GM23338 (cell line): Measurements from ENCODE around the gene KRT1. TPM values are rescaled to one million over a fixed set of nuclear protein-coding genes. Genes with fewer than 3 reads are reported as not detected.

Experiments
- ATAC-seq: fragments of 200-7000 bp; cut with Tn5 transposase; 3 replicates; pipeline ENCODE4 v1.9.1; 2020
- DNase-seq: peaks from one replicate; pipeline ENCODE4 v3.0.0-alpha.2; 2015; ENCODE audit warnings: low spot score
- H2AFZ ChIP-seq: fragments of 200-600 bp; sonication (generic); 2 replicates; pipeline ENCODE4 v1.8.0; 2016; ENCODE audit warnings: antibody characterized with exemption, mild to moderate bottlenecking, moderate library complexity
- H3F3A ChIP-seq: fragments of 200-600 bp; sonication (generic); replicated peaks from 2 replicates; pipeline ENCODE4 v1.8.0; 2017; ENCODE audit warnings: antibody characterized with exemption, mixed run types, low read depth
- H3K27ac ChIP-seq: fragments of 200-600 bp; sonication (generic); 2 replicates; pipeline ENCODE4 v1.6.1; 2016; ENCODE audit warnings: low read depth
- H3K27me3 ChIP-seq: fragments of 200-600 bp; sonication (generic); 2 replicates; pipeline ENCODE4 v1.8.0; 2016; ENCODE audit warnings: mild to moderate bottlenecking, mixed run types, moderate library complexity; ENCODE audit not compliant: insufficient read depth
- H3K36me3 ChIP-seq: fragments of 200-600 bp; sonication (generic); 2 replicates; pipeline ENCODE4 v1.8.0; 2016; ENCODE audit warnings: mild to moderate bottlenecking; ENCODE audit not compliant: insufficient read depth
- H3K4me1 ChIP-seq: fragments of 200-600 bp; sonication (generic); 2 replicates; pipeline ENCODE4 v1.8.0; 2016; ENCODE audit warnings: mild to moderate bottlenecking, moderate library complexity; ENCODE audit not compliant: insufficient read depth
- H3K4me2 ChIP-seq: fragments of 200-600 bp; sonication (generic); 2 replicates; pipeline ENCODE4 v1.7.1; 2017; ENCODE audit warnings: mixed run types
- H3K4me3 ChIP-seq: fragments of 200-600 bp; sonication (generic); 2 replicates; pipeline ENCODE4 v1.6.1; 2016; ENCODE audit warnings: mixed run types
- H3K79me2 ChIP-seq: fragments of 200-600 bp; sonication (generic); replicated peaks from 2 replicates; pipeline ENCODE4 v1.8.0; 2017; ENCODE audit warnings: mild to moderate bottlenecking; ENCODE audit not compliant: insufficient read depth
- H3K9me2 ChIP-seq: fragments of 200-600 bp; sonication (generic); 2 replicates; pipeline ENCODE4 v1.8.0; 2017; ENCODE audit not compliant: insufficient read depth
- H4K20me1 ChIP-seq: fragments of 200-600 bp; sonication (generic); replicated peaks from 2 replicates; pipeline ENCODE4 v1.8.0; 2017; ENCODE audit warnings: mild to moderate bottlenecking; ENCODE audit not compliant: insufficient read depth
- H3K27ac Mint-ChIP-seq: 2 replicates; pipeline ENCODE4 v1.8.0; 2020; ENCODE audit warnings: inconsistent platforms, mild to moderate bottlenecking, moderate library complexity, mixed read lengths
- H3K27me3 Mint-ChIP-seq: 3 replicates; pipeline ENCODE4 v1.8.0; 2022; ENCODE audit warnings: low read depth, mild to moderate bottlenecking, moderate library complexity, mixed read lengths, inconsistent platforms; ENCODE audit not compliant: insufficient read depth, poor library complexity
- H3K36me3 Mint-ChIP-seq: 3 replicates; pipeline ENCODE4 v1.8.0; 2021; ENCODE audit warnings: low read depth, mild to moderate bottlenecking, inconsistent platforms, moderate library complexity, mixed read lengths
- H3K4me1 Mint-ChIP-seq: 3 replicates; pipeline ENCODE4 v1.8.0; 2020; ENCODE audit warnings: mild to moderate bottlenecking, inconsistent platforms, mixed read lengths
- H3K4me3 Mint-ChIP-seq: 3 replicates; pipeline ENCODE4 v1.8.0; 2021; ENCODE audit warnings: moderate library complexity, mild to moderate bottlenecking, inconsistent platforms, mixed read lengths
- H3K9me3 Mint-ChIP-seq: 3 replicates; pipeline ENCODE4 v1.8.0; 2020; ENCODE audit warnings: moderate library complexity, mild to moderate bottlenecking, inconsistent platforms, mixed read lengths
- EZH2 ChIP-seq: fragments of 200-600 bp; sonication (generic); IDR thresholded peaks from one replicate; pipeline ENCODE4 v1.8.0; 2017; ENCODE audit warnings: antibody characterized with exemption, mild to moderate bottlenecking, low read depth; ENCODE audit not compliant: unreplicated experiment
- EZH2phosphoT487 ChIP-seq: fragments of 200-600 bp; sonication (generic); IDR thresholded peaks from one replicate; pipeline ENCODE4 v1.8.1; 2018; ENCODE audit warnings: antibody characterized with exemption; ENCODE audit not compliant: unreplicated experiment
- JUNB ChIP-seq: IDR thresholded peaks from one replicate; pipeline ENCODE4 v1.6.1; 2016; ENCODE audit warnings: antibody characterized with exemption; ENCODE audit not compliant: unreplicated experiment
- NANOG ChIP-seq: IDR thresholded peaks from 2 replicates; pipeline ENCODE4 v1.6.1; 2016; ENCODE audit warnings: antibody characterized with exemption, borderline replicate concordance
- POLR2AphosphoS5 ChIP-seq: IDR thresholded peaks from 2 replicates; pipeline ENCODE4 v1.6.1; 2016; ENCODE audit warnings: antibody characterized with exemption, low read depth
- STAT1 ChIP-seq: IDR thresholded peaks from one replicate; pipeline ENCODE4 v1.6.1; 2016; ENCODE audit warnings: antibody characterized with exemption; ENCODE audit not compliant: unreplicated experiment
- ZNF331 ChIP-seq: fragments of 250-450 bp; sonication (Bioruptor Pico); IDR thresholded peaks from 2 replicates; pipeline ENCODE4 v1.5.0; 2020; ENCODE audit warnings: low read depth, mild to moderate bottlenecking, moderate library complexity
- polyA plus RNA-seq: library from polyadenylated mRNA; unstranded; fragments of >200 nt; fragmentation: Nextera tagmentation; extraction: Ambion mirVana; gene quantifications from 2 replicates; pipeline ENCODE4 v1.2.1, GENCODE V29; 2016
- total RNA-seq: library from RNA; depleted of rRNA; stranded (reverse); fragments of >200 nt; shearing (Covaris generic); gene quantifications from 2 replicates; pipeline ENCODE4 v1.2.3, GENCODE V29; 2014
- TF ChIP-seq, protein P1 (sequence below): fragments of 250-450 bp; sonication (Bioruptor Pico); IDR thresholded peaks from 2 replicates; pipeline ENCODE4 v1.5.0; 2020; ENCODE audit warnings: mild to moderate bottlenecking, moderate library complexity
- TF ChIP-seq, protein P2 (sequence below): IDR thresholded peaks from 2 replicates; pipeline ENCODE4 v1.6.1; 2016; ENCODE audit warnings: antibody characterized with exemption

Gene KRT1
- total and polyA plus RNA-seq, 2 experiments from 2014 or later = not detected

DNA sequence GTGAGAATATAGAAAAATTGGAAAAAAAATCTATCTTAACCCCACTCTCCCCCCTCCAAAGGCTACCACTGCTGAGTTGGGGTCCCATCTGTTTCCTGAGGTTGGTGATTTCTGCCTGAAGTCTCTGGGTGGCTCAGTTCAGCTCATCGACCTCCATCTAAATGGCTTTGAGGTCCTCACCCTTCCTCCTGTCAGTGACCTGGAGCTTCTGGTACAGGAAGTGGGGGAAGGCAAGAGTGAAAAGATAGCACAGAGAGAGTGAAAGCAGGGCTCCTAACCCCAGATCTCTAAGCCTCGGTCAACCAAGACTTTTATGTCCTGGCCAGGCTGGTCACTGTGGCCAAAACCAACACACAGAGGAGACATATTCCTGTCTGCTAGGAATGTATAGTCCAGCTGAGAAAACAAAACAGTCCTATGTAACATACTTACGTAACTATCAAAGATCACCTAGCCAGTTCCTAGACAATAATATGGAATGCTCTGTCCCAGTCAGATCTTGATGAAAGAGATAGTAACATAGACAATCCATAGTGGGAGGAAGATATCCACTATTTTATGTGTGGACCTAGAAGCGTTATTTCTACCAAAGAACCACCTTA, 49.5 kb downstream of the KRT1 start:
- TF ChIP-seq JUNB (no peak), EZH2 (no peak)
- TF ChIP-seq, protein P1, sequence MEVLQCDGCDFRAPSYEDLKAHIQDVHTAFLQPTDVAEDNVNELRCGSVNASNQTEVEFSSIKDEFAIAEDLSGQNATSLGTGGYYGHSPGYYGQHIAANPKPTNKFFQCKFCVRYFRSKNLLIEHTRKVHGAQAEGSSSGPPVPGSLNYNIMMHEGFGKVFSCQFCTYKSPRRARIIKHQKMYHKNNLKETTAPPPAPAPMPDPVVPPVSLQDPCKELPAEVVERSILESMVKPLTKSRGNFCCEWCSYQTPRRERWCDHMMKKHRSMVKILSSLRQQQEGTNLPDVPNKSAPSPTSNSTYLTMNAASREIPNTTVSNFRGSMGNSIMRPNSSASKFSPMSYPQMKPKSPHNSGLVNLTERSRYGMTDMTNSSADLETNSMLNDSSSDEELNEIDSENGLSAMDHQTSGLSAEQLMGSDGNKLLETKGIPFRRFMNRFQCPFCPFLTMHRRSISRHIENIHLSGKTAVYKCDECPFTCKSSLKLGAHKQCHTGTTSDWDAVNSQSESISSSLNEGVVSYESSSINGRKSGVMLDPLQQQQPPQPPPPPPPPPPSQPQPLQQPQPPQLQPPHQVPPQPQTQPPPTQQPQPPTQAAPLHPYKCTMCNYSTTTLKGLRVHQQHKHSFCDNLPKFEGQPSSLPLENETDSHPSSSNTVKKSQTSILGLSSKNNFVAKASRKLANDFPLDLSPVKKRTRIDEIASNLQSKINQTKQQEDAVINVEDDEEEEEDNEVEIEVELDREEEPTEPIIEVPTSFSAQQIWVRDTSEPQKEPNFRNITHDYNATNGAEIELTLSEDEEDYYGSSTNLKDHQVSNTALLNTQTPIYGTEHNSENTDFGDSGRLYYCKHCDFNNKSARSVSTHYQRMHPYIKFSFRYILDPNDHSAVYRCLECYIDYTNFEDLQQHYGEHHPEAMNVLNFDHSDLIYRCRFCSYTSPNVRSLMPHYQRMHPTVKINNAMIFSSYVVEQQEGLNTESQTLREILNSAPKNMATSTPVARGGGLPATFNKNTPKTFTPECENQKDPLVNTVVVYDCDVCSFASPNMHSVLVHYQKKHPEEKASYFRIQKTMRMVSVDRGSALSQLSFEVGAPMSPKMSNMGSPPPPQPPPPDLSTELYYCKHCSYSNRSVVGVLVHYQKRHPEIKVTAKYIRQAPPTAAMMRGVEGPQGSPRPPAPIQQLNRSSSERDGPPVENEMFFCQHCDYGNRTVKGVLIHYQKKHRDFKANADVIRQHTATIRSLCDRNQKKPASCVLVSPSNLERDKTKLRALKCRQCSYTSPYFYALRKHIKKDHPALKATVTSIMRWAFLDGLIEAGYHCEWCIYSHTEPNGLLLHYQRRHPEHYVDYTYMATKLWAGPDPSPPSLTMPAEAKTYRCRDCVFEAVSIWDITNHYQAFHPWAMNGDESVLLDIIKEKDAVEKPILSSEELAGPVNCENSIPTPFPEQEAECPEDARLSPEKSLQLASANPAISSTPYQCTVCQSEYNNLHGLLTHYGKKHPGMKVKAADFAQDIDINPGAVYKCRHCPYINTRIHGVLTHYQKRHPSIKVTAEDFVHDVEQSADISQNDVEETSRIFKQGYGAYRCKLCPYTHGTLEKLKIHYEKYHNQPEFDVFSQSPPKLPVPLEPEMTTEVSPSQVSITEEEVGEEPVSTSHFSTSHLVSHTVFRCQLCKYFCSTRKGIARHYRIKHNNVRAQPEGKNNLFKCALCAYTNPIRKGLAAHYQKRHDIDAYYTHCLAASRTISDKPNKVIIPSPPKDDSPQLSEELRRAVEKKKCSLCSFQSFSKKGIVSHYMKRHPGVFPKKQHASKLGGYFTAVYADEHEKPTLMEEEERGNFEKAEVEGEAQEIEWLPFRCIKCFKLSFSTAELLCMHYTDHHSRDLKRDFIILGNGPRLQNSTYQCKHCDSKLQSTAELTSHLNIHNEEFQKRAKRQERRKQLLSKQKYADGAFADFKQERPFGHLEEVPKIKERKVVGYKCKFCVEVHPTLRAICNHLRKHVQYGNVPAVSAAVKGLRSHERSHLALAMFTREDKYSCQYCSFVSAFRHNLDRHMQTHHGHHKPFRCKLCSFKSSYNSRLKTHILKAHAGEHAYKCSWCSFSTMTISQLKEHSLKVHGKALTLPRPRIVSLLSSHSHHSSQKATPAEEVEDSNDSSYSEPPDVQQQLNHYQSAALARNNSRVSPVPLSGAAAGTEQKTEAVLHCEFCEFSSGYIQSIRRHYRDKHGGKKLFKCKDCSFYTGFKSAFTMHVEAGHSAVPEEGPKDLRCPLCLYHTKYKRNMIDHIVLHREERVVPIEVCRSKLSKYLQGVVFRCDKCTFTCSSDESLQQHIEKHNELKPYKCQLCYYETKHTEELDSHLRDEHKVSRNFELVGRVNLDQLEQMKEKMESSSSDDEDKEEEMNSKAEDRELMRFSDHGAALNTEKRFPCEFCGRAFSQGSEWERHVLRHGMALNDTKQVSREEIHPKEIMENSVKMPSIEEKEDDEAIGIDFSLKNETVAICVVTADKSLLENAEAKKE (CRISPR knock-in tag) = no peak
- Histone ChIP-seq H3K4me1 (no peaks in the 10 kb centered on the region), H3K27ac (no peak overlapping the region), H3F3A (no peaks in the 10 kb centered on the region), H3K4me3 (no peak overlapping the region), H3K4me2 (no peak overlapping the region), H4K20me1 (no peaks in the 10 kb centered on the region), H3K79me2 (no peaks in the 10 kb centered on the region), H3K27me3 (no peaks in the 10 kb centered on the region), H2AFZ (no peak overlapping the region), H3K36me3 (no peaks in the 10 kb centered on the region), H3K9me2 (no peaks in the 10 kb centered on the region)
- no peak overlapping the region for H3K4me3 Mint-ChIP-seq
- peaks cover 5% of the 10 kb centered on the region for H3K27me3 Mint-ChIP-seq
- H3K27ac Mint-ChIP-seq = no peak overlapping the region
- DNase-seq (no peak), ATAC-seq (no peak)
- H3K36me3 Mint-ChIP-seq = no peaks in the 10 kb centered on the region
- no peaks in the 10 kb centered on the region for H3K9me3 Mint-ChIP-seq
- H3K4me1 Mint-ChIP-seq = peaks cover 4% of the 10 kb centered on the region

DNA sequence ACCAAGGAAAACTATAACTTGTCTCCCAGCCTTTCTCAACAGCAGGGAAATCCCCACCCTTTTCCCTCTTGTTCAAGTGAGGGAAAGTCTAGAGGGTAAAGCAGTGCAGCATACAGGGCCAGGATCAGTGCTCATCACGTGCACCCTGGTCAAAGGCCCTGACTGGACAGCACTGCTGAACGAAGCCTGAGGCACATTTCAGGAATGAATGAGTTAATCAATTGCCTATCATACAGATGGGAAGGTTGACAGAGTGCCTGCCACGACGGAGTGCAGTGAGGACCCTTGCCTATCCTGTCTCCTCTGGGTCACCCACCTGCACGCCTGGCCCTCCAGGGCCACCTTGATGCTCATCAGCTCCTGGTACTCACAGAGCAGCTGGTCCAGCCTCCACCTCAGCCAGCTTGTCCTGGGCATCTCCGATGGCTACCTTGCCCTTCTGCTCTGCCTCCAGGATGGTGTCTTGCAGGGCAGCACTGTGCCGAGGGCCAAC, 50.2 kb downstream of the KRT1 start:
- H3F3A ChIP-seq = no peaks in the 10 kb centered on the region
- Mint-ChIP-seq H3K4me3 (no peak overlapping the region), H3K27me3 (peaks cover 3% of the 10 kb centered on the region), H3K9me3 (no peaks in the 10 kb centered on the region), H3K4me1 (peaks cover 4% of the 10 kb centered on the region), H3K36me3 (no peaks in the 10 kb centered on the region), H3K27ac (no peak overlapping the region)
- no peak overlapping the region for H3K4me3 ChIP-seq
- no peaks in the 10 kb centered on the region for H3K9me2 ChIP-seq
- H3K36me3 ChIP-seq = no peaks in the 10 kb centered on the region
- no peak overlapping the region for H3K4me2 ChIP-seq
- TF ChIP-seq POLR2AphosphoS5 = no peak
- no peak for TF ChIP-seq NANOG
- TF ChIP-seq ZNF331 (CRISPR knock-in tag) = no peak
- no peak for TF ChIP-seq JUNB
- no peak for TF ChIP-seq EZH2phosphoT487
- TF ChIP-seq STAT1 = no peak
- TF ChIP-seq, protein P2, sequence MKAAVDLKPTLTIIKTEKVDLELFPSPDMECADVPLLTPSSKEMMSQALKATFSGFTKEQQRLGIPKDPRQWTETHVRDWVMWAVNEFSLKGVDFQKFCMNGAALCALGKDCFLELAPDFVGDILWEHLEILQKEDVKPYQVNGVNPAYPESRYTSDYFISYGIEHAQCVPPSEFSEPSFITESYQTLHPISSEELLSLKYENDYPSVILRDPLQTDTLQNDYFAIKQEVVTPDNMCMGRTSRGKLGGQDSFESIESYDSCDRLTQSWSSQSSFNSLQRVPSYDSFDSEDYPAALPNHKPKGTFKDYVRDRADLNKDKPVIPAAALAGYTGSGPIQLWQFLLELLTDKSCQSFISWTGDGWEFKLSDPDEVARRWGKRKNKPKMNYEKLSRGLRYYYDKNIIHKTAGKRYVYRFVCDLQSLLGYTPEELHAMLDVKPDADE = no peak
- H3K4me1 ChIP-seq = no peaks in the 10 kb centered on the region
- H2AFZ ChIP-seq = no peak overlapping the region
- ATAC-seq (no peak), DNase-seq (no peak)
- no peaks in the 10 kb centered on the region for H3K27me3 ChIP-seq
- no peaks in the 10 kb centered on the region for H4K20me1 ChIP-seq
- H3K79me2 ChIP-seq = no peaks in the 10 kb centered on the region
- no peak overlapping the region for H3K27ac ChIP-seq
